ENCODE results near the gene PRRC2B.
"Not testable (repeated sequence)": the region's sequence is repeated elsewhere in the genome, so short reads cannot be mapped to it uniquely, and the experiment has no call there.

DNA sequence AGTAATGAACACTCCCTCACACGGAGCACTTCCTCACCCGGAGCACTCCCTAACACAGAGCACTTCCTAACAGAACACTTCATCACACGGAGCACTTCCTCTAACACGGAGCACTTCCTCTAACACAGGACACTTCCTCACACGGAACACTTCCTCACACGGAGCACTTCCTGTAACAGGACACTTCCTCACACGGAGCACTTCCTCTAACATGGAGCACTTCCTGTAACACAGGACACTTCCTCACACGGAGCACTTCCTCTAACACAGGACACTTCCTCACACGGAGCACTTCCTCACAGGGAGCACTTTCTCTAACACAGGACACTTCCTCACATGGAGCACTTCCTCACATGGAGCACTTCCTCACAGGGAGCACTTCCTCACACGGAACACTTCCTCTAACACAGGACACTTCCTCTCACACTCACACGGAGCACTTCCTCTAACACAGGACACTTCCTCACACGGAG is 121.7 kb downstream of the PRRC2B start:
- TF ChIP-seq CTCF, POLR2A (IDR thresholded peaks at IDR 0.05): not testable (repeated sequence)
